ENCODE results near the gene NKX2-1.
A peak's percentile ranks its signal among the peaks of the same experiment; 100 is the strongest.
"Not testable (repeated sequence)": the region's sequence is repeated elsewhere in the genome, so short reads cannot be mapped to it uniquely, and the experiment has no call there.

The NKX2-1 gene

DNA sequence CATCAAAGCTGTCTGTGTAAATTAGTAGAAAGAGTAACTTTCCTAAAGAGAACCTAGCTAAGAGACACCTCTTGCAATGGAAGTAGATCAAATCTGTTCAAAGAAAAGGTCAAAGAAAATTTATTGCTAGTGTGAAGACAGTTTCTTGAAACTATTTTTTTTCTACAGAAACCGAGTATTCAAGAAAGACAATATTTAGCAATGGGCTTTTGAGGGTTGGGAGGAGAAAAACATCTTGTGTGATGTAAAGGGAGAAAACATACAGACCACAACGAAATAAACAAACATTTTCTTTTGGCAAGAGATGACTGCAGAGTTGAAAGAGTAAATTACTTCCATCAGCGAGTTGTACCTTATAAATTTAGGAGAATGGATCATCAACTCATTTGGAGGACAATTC, 24.4 kb downstream of the NKX2-1 start:
- TF ChIP-seq, protein P1, sequence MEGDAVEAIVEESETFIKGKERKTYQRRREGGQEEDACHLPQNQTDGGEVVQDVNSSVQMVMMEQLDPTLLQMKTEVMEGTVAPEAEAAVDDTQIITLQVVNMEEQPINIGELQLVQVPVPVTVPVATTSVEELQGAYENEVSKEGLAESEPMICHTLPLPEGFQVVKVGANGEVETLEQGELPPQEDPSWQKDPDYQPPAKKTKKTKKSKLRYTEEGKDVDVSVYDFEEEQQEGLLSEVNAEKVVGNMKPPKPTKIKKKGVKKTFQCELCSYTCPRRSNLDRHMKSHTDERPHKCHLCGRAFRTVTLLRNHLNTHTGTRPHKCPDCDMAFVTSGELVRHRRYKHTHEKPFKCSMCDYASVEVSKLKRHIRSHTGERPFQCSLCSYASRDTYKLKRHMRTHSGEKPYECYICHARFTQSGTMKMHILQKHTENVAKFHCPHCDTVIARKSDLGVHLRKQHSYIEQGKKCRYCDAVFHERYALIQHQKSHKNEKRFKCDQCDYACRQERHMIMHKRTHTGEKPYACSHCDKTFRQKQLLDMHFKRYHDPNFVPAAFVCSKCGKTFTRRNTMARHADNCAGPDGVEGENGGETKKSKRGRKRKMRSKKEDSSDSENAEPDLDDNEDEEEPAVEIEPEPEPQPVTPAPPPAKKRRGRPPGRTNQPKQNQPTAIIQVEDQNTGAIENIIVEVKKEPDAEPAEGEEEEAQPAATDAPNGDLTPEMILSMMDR (IDR thresholded peaks at IDR 0.05; ENCODE audit: insufficient read depth, low read depth, low read length, missing control alignments) = no peak
- no peak overlapping the region for H3K4me3 ChIP-seq (ENCODE audit: low read depth, low read length)
- DNase-seq (ENCODE audit: low read depth) = no peak

DNA sequence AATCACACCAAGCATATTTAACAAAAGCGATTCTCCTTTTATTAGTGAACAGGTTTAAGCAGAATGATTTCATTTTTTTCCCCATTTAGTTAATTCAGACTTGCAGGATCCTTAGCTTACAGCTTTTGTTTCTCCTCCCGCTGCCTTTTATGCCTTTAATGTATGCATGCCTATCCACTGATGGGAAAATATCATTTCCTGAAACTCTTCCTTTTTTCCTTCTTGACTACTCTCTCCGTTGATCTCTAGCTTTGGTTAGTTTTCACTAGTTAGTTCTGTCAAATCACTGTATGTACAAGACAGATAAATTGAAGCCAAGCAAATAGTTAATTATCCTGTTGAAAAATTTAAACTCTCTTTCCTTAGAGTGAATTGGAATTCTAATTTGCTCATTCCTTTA, 26.3 kb downstream of the NKX2-1 start:
- DNase-seq (ENCODE audit: low read depth) = no peak
- TF ChIP-seq, protein P1 (IDR thresholded peaks at IDR 0.05; ENCODE audit: insufficient read depth, low read depth, low read length, missing control alignments) = no peak
- no peak overlapping the region for H3K4me3 ChIP-seq (ENCODE audit: low read depth, low read length)

DNA sequence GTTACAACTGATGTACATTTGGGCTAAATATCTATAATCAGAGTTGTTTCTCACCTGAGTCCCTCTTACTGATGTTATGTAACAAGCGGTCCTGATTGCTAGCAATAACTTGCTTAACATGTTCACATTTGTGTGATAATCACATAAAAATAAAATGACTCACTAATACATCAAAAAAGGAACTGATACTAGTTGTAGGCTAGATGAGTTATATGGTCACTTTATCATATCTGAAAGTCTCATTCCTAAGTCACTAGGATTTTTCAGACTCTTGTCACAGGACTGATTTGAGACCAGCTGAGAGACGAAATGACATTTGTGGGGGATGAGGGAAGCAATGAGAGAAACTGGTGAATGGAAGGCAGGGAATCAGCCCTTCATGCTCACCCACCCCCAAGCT, 34.3 kb downstream of the NKX2-1 start:
- TF ChIP-seq, protein P1 (IDR thresholded peaks at IDR 0.05; ENCODE audit: insufficient read depth, low read depth, low read length, missing control alignments) = no peak
- no peak overlapping the region for H3K4me3 ChIP-seq (ENCODE audit: low read depth, low read length)
- no peak for DNase-seq (ENCODE audit: low read depth)

DNA sequence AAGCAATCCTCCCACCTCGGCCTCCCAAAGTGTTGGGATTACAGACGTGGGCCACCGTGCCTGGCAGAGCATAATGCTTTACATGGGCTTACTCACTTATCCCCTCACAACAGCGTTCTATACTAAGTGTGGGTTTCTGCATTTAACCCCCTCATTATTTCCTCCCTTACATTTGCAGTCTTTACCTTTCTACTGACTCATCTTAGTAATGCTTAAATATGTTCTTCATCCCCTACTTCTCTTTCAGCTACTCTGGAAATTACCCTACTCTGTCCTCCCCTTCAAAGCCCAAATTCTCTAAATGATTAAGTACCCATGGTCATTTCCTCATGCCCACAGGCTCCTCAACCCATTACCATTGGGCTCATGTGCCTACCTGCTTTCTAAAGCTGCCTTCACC, 40.7 kb downstream of the NKX2-1 start:
- TF ChIP-seq, protein P1 (IDR thresholded peaks at IDR 0.05; ENCODE audit: insufficient read depth, low read depth, low read length, missing control alignments) = no peak
- H3K4me3 ChIP-seq (ENCODE audit: low read depth, low read length) = no peak overlapping the region
- DNase-seq (ENCODE audit: low read depth) = no peak

DNA sequence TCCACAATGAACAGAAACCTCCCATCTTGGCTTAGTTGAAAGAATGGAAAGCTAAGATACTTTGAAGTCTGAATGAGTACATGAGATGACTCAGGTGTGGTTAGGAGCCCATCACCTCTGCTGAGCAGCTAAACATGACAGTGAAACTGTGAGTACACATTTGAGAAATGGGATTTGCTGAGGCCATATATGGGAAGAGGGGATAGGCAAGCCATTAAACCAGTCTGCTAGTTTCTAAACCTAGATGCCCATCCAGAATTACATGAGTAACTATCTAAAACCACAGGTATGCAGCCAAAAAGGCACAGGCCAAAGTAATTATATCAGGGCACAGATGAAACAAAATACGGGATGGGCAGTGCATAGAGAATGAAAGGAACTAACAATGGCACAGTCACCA, 41.2 kb downstream of the NKX2-1 start:
- DNase-seq (ENCODE audit: low read depth) = peak; percentile 17
- H3K4me3 ChIP-seq (ENCODE audit: low read depth, low read length) = no peak overlapping the region
- TF ChIP-seq, protein P1 (IDR thresholded peaks at IDR 0.05; ENCODE audit: insufficient read depth, low read depth, low read length, missing control alignments) = no peak

DNA sequence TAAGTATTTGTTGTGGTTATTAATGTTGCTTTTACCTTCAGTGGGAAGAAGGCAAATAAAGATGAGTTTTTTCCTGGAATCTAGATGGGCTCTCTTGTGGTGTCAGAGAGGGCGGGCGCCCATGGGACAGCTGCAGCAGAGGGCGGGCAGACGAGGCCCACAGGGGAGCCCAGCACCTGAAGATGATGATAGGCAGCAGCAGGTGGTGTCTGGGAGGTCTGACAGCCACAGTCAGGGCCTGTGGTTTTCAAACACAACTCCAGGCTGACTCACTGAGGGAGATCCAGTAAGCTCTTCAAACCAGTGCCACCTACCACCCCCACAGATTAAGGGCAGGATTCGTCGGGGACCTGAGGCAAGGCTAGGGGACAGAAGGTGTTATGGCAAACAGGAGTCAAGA, 42.8 kb downstream of the NKX2-1 start:
- no peak for DNase-seq (ENCODE audit: low read depth)
- no peak overlapping the region for H3K4me3 ChIP-seq (ENCODE audit: low read depth, low read length)
- TF ChIP-seq, protein P1 (IDR thresholded peaks at IDR 0.05; ENCODE audit: insufficient read depth, low read depth, low read length, missing control alignments) = no peak

DNA sequence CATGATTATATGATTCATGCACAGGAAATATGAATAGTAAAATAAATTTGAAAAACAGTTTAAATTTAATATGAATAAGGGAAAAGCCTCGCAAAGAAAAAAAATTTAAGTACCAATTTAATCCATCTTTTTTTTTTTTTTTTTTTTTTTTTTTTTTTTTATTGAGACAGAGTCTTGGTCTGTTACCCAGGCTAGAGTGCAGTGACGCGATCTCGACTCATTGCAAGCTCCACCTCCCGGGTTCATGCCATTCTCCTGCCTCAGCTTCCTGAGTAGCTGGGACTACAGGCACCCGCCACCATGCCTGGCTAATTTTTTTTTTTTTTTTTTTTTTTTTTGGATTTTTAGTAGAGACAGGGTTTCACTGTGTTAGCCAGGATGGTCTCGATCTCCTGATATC, 44.0 kb downstream of the NKX2-1 start:
- H3K4me3 ChIP-seq (ENCODE audit: low read depth, low read length); DNase-seq (ENCODE audit: low read depth): not testable (repeated sequence)
